ENCODE results near the gene NEURL1B.
A peak's percentile ranks its signal among the peaks of the same experiment; 100 is the strongest.
"Not testable (repeated sequence)": the region's sequence is repeated elsewhere in the genome, so short reads cannot be mapped to it uniquely, and the experiment has no call there.

NEURL1B gene

GRCh38 chr5:172640822-172641358, at the start of gene NEURL1B:
Gene NEURL1B (plus strand): TSS chr5:172641263. CDS start chr5:172641407, 144 bp downstream.
- peak; percentile 66 for DNase-seq

- no peak for DNase-seq
Measured at GRCh38 chr5:172591636-172592035, 49.4 kb upstream of the NEURL1B start.

GRCh38 chr5:172592881-172593280, 48.2 kb upstream of the NEURL1B start:
- DNase-seq: no peak

- DNase-seq: no peak
Measured at GRCh38 chr5:172593306-172593705, 47.8 kb upstream of the NEURL1B start.

GRCh38 chr5:172593721-172594235, 47.3 kb upstream of the NEURL1B start:
- no peak for DNase-seq

- no peak for DNase-seq
Measured at GRCh38 chr5:172594431-172594830, 46.6 kb upstream of the NEURL1B start.

GRCh38 chr5:172594867-172595466, 46.1 kb upstream of the NEURL1B start:
- DNase-seq: no peak

- no peak for DNase-seq
Measured at GRCh38 chr5:172595596-172596455, 45.2 kb upstream of the NEURL1B start.

- DNase-seq: no peak
Measured at GRCh38 chr5:172596638-172597231, 44.3 kb upstream of the NEURL1B start.

- DNase-seq: no peak
Measured at GRCh38 chr5:172597755-172598155, 43.3 kb upstream of the NEURL1B start.

GRCh38 chr5:172598251-172599203, 42.5 kb upstream of the NEURL1B start:
- no peak for DNase-seq

- no peak for DNase-seq
Measured at GRCh38 chr5:172599204-172599567, 41.9 kb upstream of the NEURL1B start.

GRCh38 chr5:172600571-172600970, 40.5 kb upstream of the NEURL1B start:
- no peak for DNase-seq

GRCh38 chr5:172601576-172601975, 39.5 kb upstream of the NEURL1B start:
- DNase-seq: not testable (repeated sequence)

- DNase-seq: no peak
Measured at GRCh38 chr5:172602783-172603231, 38.3 kb upstream of the NEURL1B start.

- DNase-seq: no peak
Measured at GRCh38 chr5:172603251-172603806, 37.7 kb upstream of the NEURL1B start.

GRCh38 chr5:172605466-172605865, 35.6 kb upstream of the NEURL1B start:
- no peak for DNase-seq

GRCh38 chr5:172606156-172606785, 34.8 kb upstream of the NEURL1B start:
- DNase-seq: no peak

- no peak for DNase-seq
Measured at GRCh38 chr5:172607213-172607793, 33.8 kb upstream of the NEURL1B start.

GRCh38 chr5:172608773-172609172, 32.3 kb upstream of the NEURL1B start:
- DNase-seq: no peak

- DNase-seq: no peak
Measured at GRCh38 chr5:172610643-172611042, 30.4 kb upstream of the NEURL1B start.
